MM.1S (cell line): ENCODE data around the gene MEGF11.

Source experiments
- EZH2 ChIP-seq: fragments of 300-600 bp; sonication (generic); optimal IDR thresholded peaks from 2 replicates; pipeline ENCODE3; 2017; ENCODE audit warnings: low read depth, mild to moderate bottlenecking, antibody characterized with exemption, low read length, mixed read lengths
- EZH2phosphoT487 ChIP-seq: fragments of 300-600 bp; sonication (generic); IDR thresholded peaks from 2 replicates; pipeline ENCODE4 v1.6.1; 2018; ENCODE audit warnings: antibody characterized with exemption, low read length
- TF ChIP-seq, protein P1 (sequence below): fragments of 300-600 bp; sonication (generic); IDR thresholded peaks from 2 replicates; pipeline ENCODE4 v1.5.1; 2016; ENCODE audit warnings: antibody characterized with exemption, low read length, mixed read lengths

DNA sequence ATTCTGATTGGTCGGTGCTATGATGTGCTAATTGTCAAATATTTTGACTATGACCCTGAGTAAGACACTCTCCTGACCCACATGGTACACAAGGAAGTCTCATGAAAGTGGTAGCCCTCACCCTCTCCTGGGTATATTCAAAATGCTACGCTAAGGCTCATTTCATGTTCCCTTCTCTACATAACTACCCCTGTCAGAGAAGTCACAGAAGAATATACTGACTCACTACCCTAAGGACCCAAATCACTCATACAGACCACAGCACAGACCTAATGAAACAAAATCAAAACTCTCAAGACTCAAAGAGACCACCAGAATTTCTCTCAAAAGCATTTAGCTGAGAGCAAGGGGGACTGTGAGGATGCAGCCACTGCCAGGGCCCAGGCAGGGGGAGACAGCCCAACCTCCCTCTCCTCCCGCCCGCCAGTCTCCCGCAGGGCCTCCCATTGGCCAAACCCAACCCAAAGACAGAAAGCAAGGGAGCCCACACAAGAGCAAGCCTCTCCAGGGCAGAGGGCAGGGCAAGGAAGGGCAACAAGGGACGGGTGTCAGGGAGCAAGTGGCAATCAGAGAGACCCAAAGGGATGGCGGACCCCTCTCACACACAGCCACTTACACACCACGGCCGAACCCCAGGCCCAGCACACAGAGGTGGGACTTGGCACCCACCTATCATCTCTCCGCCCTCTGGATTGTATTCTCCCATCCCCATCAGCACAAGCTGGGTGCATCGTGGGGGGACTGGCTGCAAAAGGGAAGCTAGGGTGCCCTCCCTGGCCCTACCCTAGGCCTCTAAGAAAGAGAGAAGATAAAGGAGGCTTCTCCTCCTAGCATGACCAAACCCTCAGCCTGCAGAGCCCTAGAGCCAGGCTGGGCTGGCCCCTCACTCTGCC, 41.6 kb downstream of the MEGF11 start:
- TF ChIP-seq, protein P1, sequence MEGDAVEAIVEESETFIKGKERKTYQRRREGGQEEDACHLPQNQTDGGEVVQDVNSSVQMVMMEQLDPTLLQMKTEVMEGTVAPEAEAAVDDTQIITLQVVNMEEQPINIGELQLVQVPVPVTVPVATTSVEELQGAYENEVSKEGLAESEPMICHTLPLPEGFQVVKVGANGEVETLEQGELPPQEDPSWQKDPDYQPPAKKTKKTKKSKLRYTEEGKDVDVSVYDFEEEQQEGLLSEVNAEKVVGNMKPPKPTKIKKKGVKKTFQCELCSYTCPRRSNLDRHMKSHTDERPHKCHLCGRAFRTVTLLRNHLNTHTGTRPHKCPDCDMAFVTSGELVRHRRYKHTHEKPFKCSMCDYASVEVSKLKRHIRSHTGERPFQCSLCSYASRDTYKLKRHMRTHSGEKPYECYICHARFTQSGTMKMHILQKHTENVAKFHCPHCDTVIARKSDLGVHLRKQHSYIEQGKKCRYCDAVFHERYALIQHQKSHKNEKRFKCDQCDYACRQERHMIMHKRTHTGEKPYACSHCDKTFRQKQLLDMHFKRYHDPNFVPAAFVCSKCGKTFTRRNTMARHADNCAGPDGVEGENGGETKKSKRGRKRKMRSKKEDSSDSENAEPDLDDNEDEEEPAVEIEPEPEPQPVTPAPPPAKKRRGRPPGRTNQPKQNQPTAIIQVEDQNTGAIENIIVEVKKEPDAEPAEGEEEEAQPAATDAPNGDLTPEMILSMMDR = no peak
- TF ChIP-seq EZH2 (no peak), EZH2phosphoT487 (no peak)
